HG03575 (cell line): Measurements from ENCODE around the gene PHEX.

Source experiments
- ATAC-seq: cut with Tn5 transposase; IDR thresholded peaks from one replicate; pipeline ENCODE4 v1.9.1; 2021; ENCODE audit not compliant: unreplicated experiment, insufficient number of reproducible peaks, low FRiP score; ENCODE audit errors: extremely low read depth

Gene PHEX

GRCh38 chrX:22093550-22093949 is 61.4 kb downstream of the PHEX start:
- ATAC-seq = no peak

- no peak for ATAC-seq
Observed at GRCh38 chrX:22095286-22095685, 63.2 kb downstream of the PHEX start.

GRCh38 chrX:22095856-22096255 is 63.7 kb downstream of the PHEX start:
- ATAC-seq = no peak

- no peak for ATAC-seq
Observed at GRCh38 chrX:22097012-22097694, 65.0 kb downstream of the PHEX start.

GRCh38 chrX:22105231-22105630 is 73.1 kb downstream of the PHEX start:
- ATAC-seq = no peak

GRCh38 chrX:22105971-22106370 is 73.8 kb downstream of the PHEX start:
- ATAC-seq = no peak

GRCh38 chrX:22109442-22109841 is 77.3 kb downstream of the PHEX start:
- no peak for ATAC-seq

- ATAC-seq = no peak
Observed at GRCh38 chrX:22110729-22111494, 78.8 kb downstream of the PHEX start.

- no peak for ATAC-seq
Observed at GRCh38 chrX:22116605-22117546, 84.8 kb downstream of the PHEX start.

GRCh38 chrX:22117633-22118032 is 85.5 kb downstream of the PHEX start:
- no peak for ATAC-seq

- ATAC-seq = no peak
Observed at GRCh38 chrX:22118161-22118830, 86.2 kb downstream of the PHEX start.

GRCh38 chrX:22121161-22121560 is 89.0 kb downstream of the PHEX start:
- ATAC-seq = no peak

- ATAC-seq = no peak
Observed at GRCh38 chrX:22122510-22122909, 90.4 kb downstream of the PHEX start.

- no peak for ATAC-seq
Observed at GRCh38 chrX:22124098-22124497, 92.0 kb downstream of the PHEX start.

GRCh38 chrX:22125481-22125880 is 93.4 kb downstream of the PHEX start:
- ATAC-seq = no peak

GRCh38 chrX:22126327-22126726 is 94.2 kb downstream of the PHEX start:
- ATAC-seq = no peak

GRCh38 chrX:22128961-22129360 is 96.8 kb downstream of the PHEX start:
- no peak for ATAC-seq

- no peak for ATAC-seq
Observed at GRCh38 chrX:22134681-22135080, 102.6 kb downstream of the PHEX start.

GRCh38 chrX:22135171-22135711 is 103.1 kb downstream of the PHEX start:
- ATAC-seq = no peak
